K562 (cell line): ENCODE results near the gene GLI1. TPM values are rescaled to one million over a fixed set of nuclear protein-coding genes. Genes with fewer than 3 reads are reported as not detected.

Experiments used
- ATAC-seq: fragments of 200-7000 bp; cut with Tn5 transposase; 3 replicates; pipeline ENCODE4 v1.9.1; 2020; ENCODE audit warnings: moderate library complexity
- BruUV-seq: library from RNA; stranded (reverse); fragments of 400-500 nt; replicated peaks from 2 replicates; lab custom pipeline; 2021; lab: Mats Ljungman, UMichigan
- CTCF ChIA-PET: fragments of 300-600 bp; formaldehyde crosslinking; extraction: SDS; loops from one replicate; lab custom pipeline; 2021; ENCODE audit warnings: low intra/inter-chr PET ratio; lab: Yijun Ruan, JAX
- POLR2A ChIA-PET: fragments of 300-600, 350-650 bp; sonication (Branson Sonifier 250); formaldehyde crosslinking; extraction: SDS; loops from one replicate; lab custom pipeline; 2021; ENCODE audit warnings: antibody characterized with exemption, inconsistent platforms; lab: Yijun Ruan, JAX
- DNase-seq, 4 experiments: peaks; one replicate each; pipeline versions ENCODE4 v3.0.0 to v3.0.0-alpha.2; 2011 to 2018; ENCODE audit warnings: low spot score in 3 of 4, mixed read lengths in 3 of 4; ENCODE audit errors: extremely low read depth in 1 of 4
- FAIRE-seq: peaks from 2 replicates; lab custom pipeline; 2011; peaks lifted over from hg19 to GRCh38; lab: Jason Lieb, UNC
- H2AFZ ChIP-seq: 2 replicates; pipeline ENCODE4 v1.6.0; 2011; ENCODE audit warnings: low read depth, low read length, control low read depth, inconsistent platforms
- H3K27ac ChIP-seq: fragments of 200-600 bp; 3 replicates; pipeline ENCODE4 v1.8.0; 2011; ENCODE audit warnings: low read depth, mild to moderate bottlenecking, control low read depth, inconsistent platforms, low read length, moderate library complexity, mixed read lengths; ENCODE audit errors: extremely low read depth
- H3K27me3 ChIP-seq, 2 experiments: fragments of 300-600 bp in 1 of 2; 2 replicates in 1 of 2; 3 replicates in 1 of 2; pipeline versions ENCODE4 v1.6.0 to v1.8.0; 2011; ENCODE audit warnings: inconsistent platforms in 2 of 2, low read length in 2 of 2, mild to moderate bottlenecking in 1 of 2, mixed read lengths in 1 of 2, moderate library complexity in 1 of 2; ENCODE audit not compliant: control insufficient read depth in 2 of 2, insufficient read depth in 2 of 2
- H3K36me3 ChIP-seq: fragments of 300-600 bp; 3 replicates; pipeline ENCODE4 v1.8.0; 2011; ENCODE audit warnings: mild to moderate bottlenecking, low read length, inconsistent platforms; ENCODE audit not compliant: control insufficient read depth, insufficient read depth
- H3K4me1 ChIP-seq, 2 experiments: fragments of 200-600 bp in 1 of 2; replicated peaks in 1 of 2; 2 replicates in 1 of 2; 3 replicates in 1 of 2; pipeline versions ENCODE4 v1.5.1 to v1.8.0; 2011; ENCODE audit warnings: inconsistent platforms in 2 of 2, low read length in 2 of 2, mild to moderate bottlenecking in 1 of 2, mixed read lengths in 1 of 2, moderate library complexity in 1 of 2; ENCODE audit not compliant: control insufficient read depth in 2 of 2, insufficient read depth in 2 of 2
- H3K4me2 ChIP-seq: 2 replicates; pipeline ENCODE4 v1.6.1; 2011; ENCODE audit warnings: low read length, control low read depth, inconsistent platforms, mixed read lengths; ENCODE audit not compliant: insufficient read depth
- H3K4me3 ChIP-seq: fragments of 200-600 bp; sonication (generic), shearing (Covaris generic); 2 replicates; pipeline ENCODE4 v1.5.1; 2016; ENCODE audit warnings: control low read depth, inconsistent platforms
- H3K79me2 ChIP-seq: fragments of 200-600 bp; 3 replicates; pipeline ENCODE4 v1.8.0; 2011; ENCODE audit warnings: low read length, inconsistent platforms; ENCODE audit not compliant: control insufficient read depth, insufficient read depth
- H3K9ac ChIP-seq, 2 experiments: 2 replicates each; pipeline versions ENCODE4 v1.6.0 to v1.6.1; 2011; ENCODE audit warnings: low read depth in 2 of 2, low read length in 2 of 2, control low read depth in 1 of 2, inconsistent platforms in 1 of 2, mild to moderate bottlenecking in 1 of 2, mixed read lengths in 1 of 2; ENCODE audit not compliant: insufficient read depth in 1 of 2
- H3K9me1 ChIP-seq: one replicate; pipeline ENCODE4 v1.6.0; 2011; ENCODE audit warnings: inconsistent platforms, mild to moderate bottlenecking, low read length, moderate library complexity; ENCODE audit not compliant: control insufficient read depth, insufficient read depth
- H3K9me3 ChIP-seq: replicated peaks from 2 replicates; pipeline ENCODE4 v1.5.1; 2011; ENCODE audit warnings: low read depth, low read length, inconsistent platforms; ENCODE audit not compliant: control insufficient read depth, insufficient read depth
- H4K20me1 ChIP-seq: replicated peaks from 2 replicates; pipeline ENCODE4 v1.6.1; 2011; ENCODE audit warnings: low read length, inconsistent platforms, mixed read lengths; ENCODE audit not compliant: control insufficient read depth, insufficient read depth
- BHLHE40 ChIP-seq: IDR thresholded peaks from 2 replicates; pipeline ENCODE4 v1.6.1; 2011; ENCODE audit warnings: low read length, improper control_type of control experiment
- DPF2 ChIP-seq: fragments of 450-650 bp; IDR thresholded peaks from 2 replicates; pipeline ENCODE4 v1.6.1; 2016
- GTF2F1 ChIP-seq: IDR thresholded peaks from 2 replicates; pipeline ENCODE4 v1.6.1; 2011; ENCODE audit warnings: low read depth, low read length, improper control_type of control experiment
- HDAC1 ChIP-seq, 2 experiments: fragments of 450-650 bp; IDR thresholded peaks; 2 replicates each; pipeline ENCODE4 v1.6.1; 2016 to 2017; ENCODE audit warnings: inconsistent platforms in 1 of 2, mild to moderate bottlenecking in 1 of 2, moderate library complexity in 1 of 2
- MYC ChIP-seq, 2 experiments: fragments of 250-450 bp in 1 of 2; sonication (Bioruptor Pico) in 1 of 2; IDR thresholded peaks; 2 replicates each; pipeline versions ENCODE4 v1.5.1 to v1.6.1; 2012 to 2021; ENCODE audit warnings: low read depth in 2 of 2, borderline replicate concordance in 1 of 2, improper control_type of control experiment in 1 of 2, low read length in 1 of 2, mild to moderate bottlenecking in 1 of 2, moderate library complexity in 1 of 2
- RBBP5 ChIP-seq: fragments of 200-600 bp; sonication (generic); IDR thresholded peaks from 2 replicates; pipeline ENCODE4 v1.6.1; 2012; ENCODE audit warnings: borderline replicate concordance, mild to moderate bottlenecking, low read length, control low read depth, inconsistent platforms; ENCODE audit not compliant: insufficient read depth, poor library complexity, severe bottlenecking
- RBM17 ChIP-seq: fragments of 200-400 bp; formaldehyde crosslinking; IDR thresholded peaks from 2 replicates; pipeline ENCODE4 v1.6.1; 2017; ENCODE audit warnings: low read depth, mild to moderate bottlenecking, low read length, borderline replicate concordance
- SIX5 ChIP-seq, 2 experiments: IDR thresholded peaks; 2 replicates each; pipeline ENCODE4 v1.6.1; 2011; ENCODE audit warnings: low read length in 2 of 2, borderline replicate concordance in 1 of 2, low read depth in 1 of 2, mild to moderate bottlenecking in 1 of 2, moderate library complexity in 1 of 2; ENCODE audit not compliant: insufficient read depth in 1 of 2
- TOE1 ChIP-seq, 2 experiments: fragments of 450-650 bp in 1 of 2; sonication (generic) in 1 of 2; formaldehyde crosslinking in 1 of 2; IDR thresholded peaks; 2 replicates each; pipeline versions ENCODE4 v1.7.1 to v1.8.0; 2016 to 2022; ENCODE audit warnings: borderline replicate concordance in 2 of 2, mild to moderate bottlenecking in 2 of 2, antibody characterized with exemption in 1 of 2, inconsistent platforms in 1 of 2, low read depth in 1 of 2, missing genetic modification reagents in 1 of 2, moderate library complexity in 1 of 2
- ZNF134 ChIP-seq: fragments of 250-450 bp; sonication (Bioruptor Pico); conservative IDR thresholded peaks from 2 replicates; pipeline ENCODE4 v1.4.0; 2020
- ZNF316 ChIP-seq: fragments of 450-650 bp; IDR thresholded peaks from 2 replicates; pipeline ENCODE4 v1.6.1; 2016
- WGBS: fragments of 100-300 bp; shearing (Covaris generic); methylation state at CpG from one replicate; pipeline ENCODE4 v1.1.6; 2016; ENCODE audit warnings: low coverage, mixed read lengths; ENCODE audit not compliant: insufficient coverage; ENCODE audit errors: missing lambda C conversion rate; 5-methylcytosine and 5-hydroxymethylcytosine counted together
- in situ Hi-C: fragments of 300-500 bp; cut with MboI; formaldehyde crosslinking; loops from 4 replicates; pipeline ENCODE4 v1.15.0; 2018; ENCODE audit warnings: inconsistent platforms, mixed read lengths
- intact Hi-C: fragments of 100-400 bp; cut with micrococcal nuclease; formaldehyde crosslinking; loops from 2 replicates; pipeline ENCODE4 v1.14.2; 2022
- polyA plus RNA-seq, 8 experiments: library from polyadenylated mRNA; depleted of rRNA in 4 of 8; stranded (reverse) in 5 of 8; unstranded in 3 of 8; fragments of >200 nt; fragmentation: Nextera tagmentation in 2 of 8; fragmentation: Illumina TruSeq in 1 of 8; extraction: Ambion mirVana in 2 of 8; extraction: Trizol in 1 of 8; gene quantifications; 2 replicates each; pipeline versions ENCODE4 v1.2.1 to v1.2.3, GENCODE V29; 2011 to 2014; ENCODE audit warnings: inconsistent platforms in 1 of 8, missing spikeins in 1 of 8
- total RNA-seq, 7 experiments: library from RNA; depleted of rRNA in 6 of 7; stranded (reverse); fragments of >200 nt in 6 of 7; fragmentation: Illumina TruSeq in 2 of 7; extraction: Trizol in 2 of 7; gene quantifications; 2 replicates each; pipeline versions ENCODE4 v1.2.1 to v1.2.3, GENCODE V29; 2011 to 2021; ENCODE audit warnings: low replicate concordance in 1 of 7
- TF ChIP-seq, protein P1 (sequence below): conservative IDR thresholded peaks from 2 replicates; pipeline ENCODE4 v1.6.1; 2011; ENCODE audit warnings: low read depth, mild to moderate bottlenecking, low read length; ENCODE audit not compliant: control insufficient read depth
- TF ChIP-seq, protein P2 (sequence below): fragments of 250-450 bp; sonication (Bioruptor Pico); IDR thresholded peaks from 2 replicates; pipeline ENCODE4 v1.8.0; 2021; ENCODE audit warnings: moderate library complexity, mild to moderate bottlenecking, inconsistent platforms
- TF ChIP-seq, protein P3 (sequence below): fragments of 200-800 bp; sonication (Bioruptor generic); IDR thresholded peaks from 2 replicates; pipeline ENCODE4 v1.6.1; 2017; ENCODE audit warnings: missing genetic modification characterization, missing compliant biosample characterization

Gene GLI1
- total and polyA plus RNA-seq, 9 of the 15 experiments (the other 6 are each of a cell fraction or from before 2014, with no cell fraction given) = 0.24 to 3.7 (median 0.61) TPM

DNA sequence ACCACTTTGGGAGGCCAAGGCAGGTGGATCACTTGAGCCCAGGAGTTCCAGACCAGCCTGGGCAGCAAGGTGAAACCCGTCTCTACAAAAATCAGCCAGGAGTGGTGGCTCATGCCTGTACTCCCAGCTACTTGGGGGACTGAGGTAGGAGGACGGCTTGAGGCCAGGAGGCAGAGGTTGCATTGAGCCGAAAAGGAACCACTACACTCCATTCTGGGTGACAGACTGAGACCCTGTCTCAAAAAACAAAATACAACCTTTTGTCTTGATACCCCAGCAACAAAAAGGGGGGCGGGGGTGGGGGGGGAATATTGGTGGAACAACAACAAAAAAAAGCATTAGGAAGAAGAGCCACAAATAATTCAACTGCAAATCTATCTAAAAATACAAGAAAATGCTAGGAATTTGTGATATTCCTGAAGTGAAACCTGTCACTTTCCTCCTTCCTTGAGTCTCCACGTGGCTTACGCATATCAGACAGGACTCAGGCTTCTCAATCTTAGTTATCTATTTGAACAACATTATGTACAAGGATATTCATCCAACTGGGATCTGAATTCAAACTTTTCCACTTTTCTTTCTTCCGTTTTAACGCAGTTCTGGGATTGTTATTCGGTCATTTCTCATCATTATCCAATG lies 30.0 kb upstream of the GLI1 start:
- H3K79me2 ChIP-seq = peaks cover 31% of the 10 kb centered on the region
- H3K4me1 ChIP-seq = peaks cover 12 to 14% of the 10 kb centered on the region in 2 experiments; a peak in 3 of 5 replicates
- WGBS = 9% methylated on average over 9 of the region's 9 CpGs
- H3K9ac ChIP-seq = peak overlapping the region; percentile 93 to 94
- peak overlapping the region; percentile 59 for H3K4me3 ChIP-seq
- H3K9me1 ChIP-seq = no peaks in the 10 kb centered on the region
- H3K27ac ChIP-seq = peak overlapping the region; percentile 98
- no peaks in the 10 kb centered on the region for H3K27me3 ChIP-seq
- intact Hi-C loops (loop anchor here (2.0 kb wide), 1 partner anchor 25 kb away; the partner anchor contains the start of gene INHBE), in situ Hi-C loops (no loop called here)
- H3K4me2 ChIP-seq = peak overlapping the region; percentile 94
- TSS peak; percentile 88 for BruUV-seq
- ATAC-seq (peak; percentile 4; the same call in 1 of the 3 replicates), DNase-seq (peak in 1 of 4 experiments; percentile 53), FAIRE-seq (peak; percentile 29)
- POLR2A ChIA-PET = interaction anchor here (0.6 to 3.1 kb wide), 14 partner anchors 9 to 199 kb away, joined by 3 to 9 read pairs (median 4); partner anchors contain the start of gene DDIT3
- no peaks in the 10 kb centered on the region for H3K36me3 ChIP-seq
- H4K20me1 ChIP-seq = no peaks in the 10 kb centered on the region
- CTCF ChIA-PET = no interaction called here
- H3K9me3 ChIP-seq = no peaks in the 10 kb centered on the region
- H2AFZ ChIP-seq = peak overlapping the region; percentile 86
- TF ChIP-seq TOE1 (IDR thresholded peaks at IDR 0.05; ENCODE audit: borderline replicate concordance) = no peak
- TF ChIP-seq TOE1 (CRISPR knock-in tag; IDR thresholded peaks at IDR 0.05; ENCODE audit: borderline replicate concordance, low read depth) = no peak
- TF ChIP-seq ZNF316 = no peak
- TF ChIP-seq, protein P1, sequence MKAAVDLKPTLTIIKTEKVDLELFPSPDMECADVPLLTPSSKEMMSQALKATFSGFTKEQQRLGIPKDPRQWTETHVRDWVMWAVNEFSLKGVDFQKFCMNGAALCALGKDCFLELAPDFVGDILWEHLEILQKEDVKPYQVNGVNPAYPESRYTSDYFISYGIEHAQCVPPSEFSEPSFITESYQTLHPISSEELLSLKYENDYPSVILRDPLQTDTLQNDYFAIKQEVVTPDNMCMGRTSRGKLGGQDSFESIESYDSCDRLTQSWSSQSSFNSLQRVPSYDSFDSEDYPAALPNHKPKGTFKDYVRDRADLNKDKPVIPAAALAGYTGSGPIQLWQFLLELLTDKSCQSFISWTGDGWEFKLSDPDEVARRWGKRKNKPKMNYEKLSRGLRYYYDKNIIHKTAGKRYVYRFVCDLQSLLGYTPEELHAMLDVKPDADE = no peak
- TF ChIP-seq, protein P2, sequence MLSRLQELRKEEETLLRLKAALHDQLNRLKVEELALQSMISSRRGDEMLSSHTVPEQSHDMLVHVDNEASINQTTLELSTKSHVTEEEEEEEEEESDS (CRISPR knock-in tag) = no peak
- TF ChIP-seq SIX5 (IDR thresholded peaks at IDR 0.05; ENCODE audit: borderline replicate concordance in 1 of 2, insufficient read depth in 1 of 2, low read depth in 1 of 2, low read length in 2 of 2) = no peak
- TF ChIP-seq ZNF134 (CRISPR knock-in tag) = no peak
- peak in 1 of 2 experiments; percentile 54; a peak in 1 of 4 replicates for TF ChIP-seq HDAC1 (IDR thresholded peaks at IDR 0.05)
- TF ChIP-seq, protein P3, sequence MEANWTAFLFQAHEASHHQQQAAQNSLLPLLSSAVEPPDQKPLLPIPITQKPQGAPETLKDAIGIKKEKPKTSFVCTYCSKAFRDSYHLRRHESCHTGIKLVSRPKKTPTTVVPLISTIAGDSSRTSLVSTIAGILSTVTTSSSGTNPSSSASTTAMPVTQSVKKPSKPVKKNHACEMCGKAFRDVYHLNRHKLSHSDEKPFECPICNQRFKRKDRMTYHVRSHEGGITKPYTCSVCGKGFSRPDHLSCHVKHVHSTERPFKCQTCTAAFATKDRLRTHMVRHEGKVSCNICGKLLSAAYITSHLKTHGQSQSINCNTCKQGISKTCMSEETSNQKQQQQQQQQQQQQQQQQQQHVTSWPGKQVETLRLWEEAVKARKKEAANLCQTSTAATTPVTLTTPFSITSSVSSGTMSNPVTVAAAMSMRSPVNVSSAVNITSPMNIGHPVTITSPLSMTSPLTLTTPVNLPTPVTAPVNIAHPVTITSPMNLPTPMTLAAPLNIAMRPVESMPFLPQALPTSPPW (CRISPR knock-in tag) = no peak
- no peak for TF ChIP-seq BHLHE40
- no peak for TF ChIP-seq GTF2F1
- no peak for TF ChIP-seq RBM17
- TF ChIP-seq MYC (IDR thresholded peaks at IDR 0.05; ENCODE audit: low read depth, low read length) = peak; percentile 84
- TF ChIP-seq MYC (CRISPR knock-in tag; IDR thresholded peaks at IDR 0.05; ENCODE audit: borderline replicate concordance, low read depth) = no peak
- TF ChIP-seq DPF2 = peak; percentile 35; the same call in 1 of the 2 replicates
- no peak for TF ChIP-seq RBBP5
